Astrocyte (in vitro differentiated cells and primary cell): ENCODE measurements around the gene FN3KRP. TPM values are rescaled to one million over a fixed set of nuclear protein-coding genes. Genes with fewer than 3 reads are reported as not detected.

Source experiments
- DNase-seq: peaks from one replicate; pipeline ENCODE4 v3.0.0-alpha.2; 2010; ENCODE audit warnings: low read depth
- FAIRE-seq: peaks from 2 replicates; lab custom pipeline; 2011; peaks lifted over from hg19 to GRCh38; lab: Jason Lieb, UNC
- H2AFZ ChIP-seq: 2 replicates; pipeline ENCODE4 v1.6.0; 2012; ENCODE audit warnings: low read depth, low read length, inconsistent platforms
- H3K27ac ChIP-seq: 2 replicates; pipeline ENCODE4 v1.5.1; 2011; ENCODE audit warnings: low read depth, low read length, inconsistent platforms
- H3K27me3 ChIP-seq: 2 replicates; pipeline ENCODE4 v1.6.0; 2011; ENCODE audit warnings: low read length, inconsistent platforms; ENCODE audit not compliant: insufficient read depth
- H3K36me3 ChIP-seq: 2 replicates; pipeline ENCODE4 v1.5.1; 2011; ENCODE audit warnings: low read length, inconsistent platforms; ENCODE audit not compliant: insufficient read depth
- H3K4me1 ChIP-seq: 2 replicates; pipeline ENCODE4 v1.5.1; 2011; ENCODE audit warnings: low read length, inconsistent platforms; ENCODE audit not compliant: insufficient read depth
- H3K4me2 ChIP-seq: 2 replicates; pipeline ENCODE4 v1.6.0; 2012; ENCODE audit warnings: low read length, inconsistent platforms
- H3K4me3 ChIP-seq: 2 replicates; pipeline ENCODE4 v1.5.1; 2011; ENCODE audit warnings: low read depth, mild to moderate bottlenecking, low read length, inconsistent platforms; ENCODE audit not compliant: insufficient read depth
- H3K79me2 ChIP-seq: 2 replicates; pipeline ENCODE4 v1.6.0; 2012; ENCODE audit warnings: mild to moderate bottlenecking, low read length, inconsistent platforms; ENCODE audit not compliant: insufficient read depth
- H3K9ac ChIP-seq: 2 replicates; pipeline ENCODE4 v1.6.0; 2012; ENCODE audit warnings: mild to moderate bottlenecking, low read length, inconsistent platforms
- H3K9me3 ChIP-seq: 2 replicates; pipeline ENCODE4 v1.5.1; 2012; ENCODE audit warnings: low read depth, mild to moderate bottlenecking, low read length, inconsistent platforms; ENCODE audit not compliant: insufficient read depth
- H4K20me1 ChIP-seq: 2 replicates; pipeline ENCODE4 v1.6.0; 2012; ENCODE audit warnings: low read length, inconsistent platforms; ENCODE audit not compliant: insufficient read depth
- H3K27ac Mint-ChIP-seq: one replicate; pipeline ENCODE4 v1.8.0; 2021; ENCODE audit warnings: mild to moderate bottlenecking, mixed read lengths; ENCODE audit not compliant: unreplicated experiment
- H3K27me3 Mint-ChIP-seq: one replicate; pipeline ENCODE4 v1.8.0; 2021; ENCODE audit warnings: low read depth, mixed read lengths; ENCODE audit not compliant: unreplicated experiment
- H3K36me3 Mint-ChIP-seq: one replicate; pipeline ENCODE4 v1.8.0; 2021; ENCODE audit warnings: low read depth, mixed read lengths; ENCODE audit not compliant: unreplicated experiment
- H3K4me1 Mint-ChIP-seq: one replicate; pipeline ENCODE4 v1.8.0; 2021; ENCODE audit warnings: low read depth, mixed read lengths; ENCODE audit not compliant: unreplicated experiment
- H3K4me3 Mint-ChIP-seq: one replicate; pipeline ENCODE4 v1.8.0; 2021; ENCODE audit warnings: mild to moderate bottlenecking, moderate library complexity, mixed read lengths; ENCODE audit not compliant: unreplicated experiment
- H3K9me3 Mint-ChIP-seq: one replicate; pipeline ENCODE4 v1.8.0; 2021; ENCODE audit warnings: mild to moderate bottlenecking, mixed read lengths; ENCODE audit not compliant: unreplicated experiment
- EZH2 ChIP-seq: IDR thresholded peaks from 2 replicates; pipeline ENCODE4 v1.6.1; 2012; ENCODE audit warnings: mild to moderate bottlenecking, low read length, inconsistent platforms; ENCODE audit not compliant: insufficient read depth
- total RNA-seq: library from RNA; stranded (reverse); gene quantifications from 2 replicates; pipeline ENCODE4 v1.2.1, GENCODE V29; 2021
- TF ChIP-seq, protein P1 (sequence below): IDR thresholded peaks from 2 replicates; pipeline ENCODE4 v1.5.1; 2011; ENCODE audit warnings: low read depth, mild to moderate bottlenecking, inconsistent platforms, low read length, moderate library complexity; ENCODE audit not compliant: insufficient read depth

Gene FN3KRP
- total RNA-seq, 1 donor from 2014 or later: 14.8 TPM

DNA sequence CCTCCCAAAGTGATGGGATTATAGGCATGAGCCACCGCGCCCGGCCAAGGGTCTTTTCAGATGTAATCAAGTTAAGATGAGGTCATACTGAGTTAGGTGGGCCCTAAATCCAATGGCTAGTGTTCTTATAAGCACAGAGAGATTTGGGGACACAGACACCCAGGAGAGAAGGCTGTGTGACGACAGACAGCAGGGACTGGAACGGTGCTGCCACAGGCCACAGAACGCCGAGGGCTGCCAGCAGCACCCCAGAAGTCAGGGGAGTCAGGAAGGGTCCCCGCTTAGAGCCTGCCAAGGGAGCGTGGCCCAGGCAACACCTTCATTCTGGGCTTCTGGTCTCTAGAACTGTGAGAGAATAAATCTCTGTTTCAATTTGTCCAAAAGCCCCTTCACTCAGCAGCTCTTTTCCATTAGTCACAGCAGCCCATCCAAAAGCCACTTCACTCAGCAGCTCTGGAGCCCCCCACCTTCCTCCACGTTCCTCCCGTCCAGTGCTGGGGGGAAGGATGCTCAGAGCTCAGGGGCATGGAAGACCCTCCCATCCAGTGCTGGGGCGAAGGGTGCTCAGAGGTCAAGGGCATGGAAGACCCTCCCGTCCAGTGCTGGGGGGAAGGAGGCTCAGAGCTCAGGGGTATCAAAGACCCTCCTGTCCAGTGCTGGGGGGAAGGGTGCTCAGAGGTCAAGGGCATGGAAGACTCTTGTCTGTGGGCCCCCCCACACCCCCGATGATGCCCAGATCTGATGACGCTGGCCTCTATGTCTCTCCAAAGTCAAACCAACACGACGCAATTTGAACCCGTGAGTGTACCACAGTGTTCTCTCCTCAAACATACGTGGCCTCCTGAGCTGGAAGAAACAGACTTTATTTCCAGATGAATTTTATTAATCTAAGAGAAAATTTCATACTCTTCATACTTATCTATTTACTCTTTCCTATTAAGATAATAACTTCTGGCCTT, 29.9 kb upstream of the FN3KRP start:
- H3K27ac Mint-ChIP-seq: no peak overlapping the region
- H3K9ac ChIP-seq: no peak overlapping the region
- DNase-seq: no peak

DNA sequence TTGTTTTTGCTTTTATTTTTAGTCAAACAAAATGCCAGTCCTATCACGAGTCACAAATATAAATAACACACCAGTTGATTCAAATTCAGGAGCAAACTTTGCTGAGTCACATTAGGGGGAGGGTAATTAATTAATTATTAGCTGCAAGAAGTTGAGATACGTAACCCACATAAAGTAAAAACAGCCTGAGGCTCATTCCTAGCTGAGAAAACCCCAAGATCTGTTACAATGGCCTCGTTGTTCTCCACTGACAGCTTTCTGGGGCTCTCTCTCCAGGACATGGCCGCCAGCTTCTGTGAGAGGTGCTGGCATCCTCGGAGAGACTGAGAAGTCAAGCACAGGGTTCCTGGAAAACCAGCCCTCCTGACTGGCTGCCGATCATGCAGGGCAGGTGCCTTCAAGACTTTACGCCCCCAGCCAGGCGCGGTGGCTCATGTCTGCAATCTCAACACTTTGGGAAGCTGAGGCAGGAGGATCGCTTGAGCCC, 29.1 kb upstream of the FN3KRP start:
- FAIRE-seq: no peak
- no peak overlapping the region for H3K27ac Mint-ChIP-seq

More for the DNA sequence above, 29.9 kb upstream of the FN3KRP start:
- Histone ChIP-seq H3K4me3 (no peak overlapping the region), H2AFZ (no peak overlapping the region), H4K20me1 (peaks cover 8% of the 10 kb centered on the region), H3K36me3 (no peaks in the 10 kb centered on the region), H3K4me1 (no peaks in the 10 kb centered on the region), H3K27ac (no peak overlapping the region), H3K79me2 (no peaks in the 10 kb centered on the region), H3K27me3 (no peaks in the 10 kb centered on the region), H3K4me2 (no peak overlapping the region), H3K9me3 (no peaks in the 10 kb centered on the region)
- H3K4me1 Mint-ChIP-seq: no peaks in the 10 kb centered on the region
- peaks cover 3% of the 10 kb centered on the region for H3K27me3 Mint-ChIP-seq
- no peak for FAIRE-seq
- H3K36me3 Mint-ChIP-seq: peaks cover 15% of the 10 kb centered on the region
- no peak for TF ChIP-seq EZH2
- TF ChIP-seq, protein P1, sequence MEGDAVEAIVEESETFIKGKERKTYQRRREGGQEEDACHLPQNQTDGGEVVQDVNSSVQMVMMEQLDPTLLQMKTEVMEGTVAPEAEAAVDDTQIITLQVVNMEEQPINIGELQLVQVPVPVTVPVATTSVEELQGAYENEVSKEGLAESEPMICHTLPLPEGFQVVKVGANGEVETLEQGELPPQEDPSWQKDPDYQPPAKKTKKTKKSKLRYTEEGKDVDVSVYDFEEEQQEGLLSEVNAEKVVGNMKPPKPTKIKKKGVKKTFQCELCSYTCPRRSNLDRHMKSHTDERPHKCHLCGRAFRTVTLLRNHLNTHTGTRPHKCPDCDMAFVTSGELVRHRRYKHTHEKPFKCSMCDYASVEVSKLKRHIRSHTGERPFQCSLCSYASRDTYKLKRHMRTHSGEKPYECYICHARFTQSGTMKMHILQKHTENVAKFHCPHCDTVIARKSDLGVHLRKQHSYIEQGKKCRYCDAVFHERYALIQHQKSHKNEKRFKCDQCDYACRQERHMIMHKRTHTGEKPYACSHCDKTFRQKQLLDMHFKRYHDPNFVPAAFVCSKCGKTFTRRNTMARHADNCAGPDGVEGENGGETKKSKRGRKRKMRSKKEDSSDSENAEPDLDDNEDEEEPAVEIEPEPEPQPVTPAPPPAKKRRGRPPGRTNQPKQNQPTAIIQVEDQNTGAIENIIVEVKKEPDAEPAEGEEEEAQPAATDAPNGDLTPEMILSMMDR: no peak
- H3K9me3 Mint-ChIP-seq: peaks cover 5% of the 10 kb centered on the region
- H3K4me3 Mint-ChIP-seq: no peak overlapping the region

More for the DNA sequence above, 29.1 kb upstream of the FN3KRP start:
- Histone ChIP-seq H2AFZ (no peak overlapping the region), H3K27ac (no peak overlapping the region), H3K4me3 (no peak overlapping the region), H3K79me2 (no peaks in the 10 kb centered on the region), H4K20me1 (peaks cover 8% of the 10 kb centered on the region), H3K9ac (no peak overlapping the region), H3K9me3 (no peaks in the 10 kb centered on the region), H3K36me3 (no peaks in the 10 kb centered on the region), H3K27me3 (no peaks in the 10 kb centered on the region), H3K4me2 (no peak overlapping the region), H3K4me1 (no peaks in the 10 kb centered on the region)
- peaks cover 4% of the 10 kb centered on the region for H3K9me3 Mint-ChIP-seq
- peaks cover 3% of the 10 kb centered on the region for H3K27me3 Mint-ChIP-seq
- DNase-seq: no peak
- H3K4me3 Mint-ChIP-seq: no peak overlapping the region
- peaks cover 15% of the 10 kb centered on the region for H3K36me3 Mint-ChIP-seq
- TF ChIP-seq, protein P1: no peak
- no peak for TF ChIP-seq EZH2
- no peaks in the 10 kb centered on the region for H3K4me1 Mint-ChIP-seq
